HG02938 (cell line): ENCODE results near the gene UNC13C.
"Not testable (repeated sequence)": the region's sequence is repeated elsewhere in the genome, so short reads cannot be mapped to it uniquely, and the experiment has no call there.

ENCODE experiments used
- ATAC-seq: cut with Tn5 transposase; IDR thresholded peaks from one replicate; pipeline ENCODE4 v1.9.1; 2021; ENCODE audit warnings: mild to moderate bottlenecking, moderate library complexity; ENCODE audit not compliant: unreplicated experiment

The UNC13C gene

GRCh38 chr15:54410481-54410880 is 432.2 kb downstream of the UNC13C start:
- ATAC-seq, result no peak

GRCh38 chr15:54424171-54424570 is 445.9 kb downstream of the UNC13C start:
- no peak for ATAC-seq

GRCh38 chr15:54428596-54428995 is 450.4 kb downstream of the UNC13C start:
- ATAC-seq, result no peak

- not testable (repeated sequence) for ATAC-seq
Observed at GRCh38 chr15:54450288-54450687, 472.0 kb downstream of the UNC13C start.

GRCh38 chr15:54456413-54456812 is 478.2 kb downstream of the UNC13C start:
- no peak for ATAC-seq

GRCh38 chr15:54462511-54462913 is 484.3 kb downstream of the UNC13C start:
- no peak for ATAC-seq

GRCh38 chr15:54481819-54482218 is 503.6 kb downstream of the UNC13C start:
- peak; percentile 72 for ATAC-seq

GRCh38 chr15:54482251-54482650 is 504.0 kb downstream of the UNC13C start:
- no peak for ATAC-seq

GRCh38 chr15:54500330-54500729 is 522.1 kb downstream of the UNC13C start:
- ATAC-seq, result no peak

- ATAC-seq, result no peak
Observed at GRCh38 chr15:54502416-54503075, 524.3 kb downstream of the UNC13C start.

GRCh38 chr15:54504695-54505094 is 526.5 kb downstream of the UNC13C start:
- no peak for ATAC-seq

GRCh38 chr15:54506977-54507524 is 528.8 kb downstream of the UNC13C start:
- ATAC-seq, result no peak

- no peak for ATAC-seq
Observed at GRCh38 chr15:54514601-54515000, 536.4 kb downstream of the UNC13C start.

- ATAC-seq, result no peak
Observed at GRCh38 chr15:54515664-54516582, 537.7 kb downstream of the UNC13C start.

- no peak for ATAC-seq
Observed at GRCh38 chr15:54517366-54517765, 539.1 kb downstream of the UNC13C start.

- peak; percentile 42 for ATAC-seq
Observed at GRCh38 chr15:54518156-54518882, 540.1 kb downstream of the UNC13C start.

- ATAC-seq, result peak; percentile 81
Observed at GRCh38 chr15:54519577-54519976, 541.3 kb downstream of the UNC13C start.

GRCh38 chr15:54520616-54521015 is 542.4 kb downstream of the UNC13C start:
- ATAC-seq, result no peak

- ATAC-seq, result no peak
Observed at GRCh38 chr15:54521206-54521605, 543.0 kb downstream of the UNC13C start.

- ATAC-seq, result no peak
Observed at GRCh38 chr15:54528021-54528420, 549.8 kb downstream of the UNC13C start.

- no peak for ATAC-seq
Observed at GRCh38 chr15:54540721-54541120, 562.5 kb downstream of the UNC13C start.
